OCI-LY7 (cell line): ENCODE data around the gene CMTR2. TPM values are rescaled to one million over a fixed set of nuclear protein-coding genes. Genes with fewer than 3 reads are reported as not detected.

Experiments used
- BruUV-seq: library from RNA; stranded (reverse); fragments of 400-500 nt; replicated peaks from 2 replicates; lab custom pipeline; 2021; lab: Mats Ljungman, UMichigan
- CTCF ChIA-PET: fragments of 300-600 bp; sonication (Branson Sonifier 250); formaldehyde crosslinking; loops from one replicate; lab custom pipeline; 2022; ENCODE audit warnings: antibody characterized with exemption; ENCODE audit not compliant: unreplicated experiment; lab: Charles Lee
- POLR2A ChIA-PET: fragments of 300-600 bp; sonication (Branson Sonifier 250); formaldehyde crosslinking; loops from one replicate; lab custom pipeline; 2022; ENCODE audit warnings: antibody characterized with exemption; lab: Charles Lee
- DNase-seq: peaks from one replicate; pipeline ENCODE4 v3.0.0-alpha.2; 2015; ENCODE audit warnings: low spot score
- H2AFZ ChIP-seq: fragments of 200-600 bp; sonication (generic), shearing (Covaris generic); 2 replicates; pipeline ENCODE4 v1.6.1; 2014; ENCODE audit warnings: mild to moderate bottlenecking, antibody characterized with exemption, low read length, moderate library complexity
- H3K27ac ChIP-seq: fragments of 200-600 bp; sonication (generic); 2 replicates; pipeline ENCODE4 v1.5.1; 2014; ENCODE audit warnings: mixed run types, low read depth, mild to moderate bottlenecking, moderate library complexity, low read length, inconsistent platforms; ENCODE audit not compliant: poor library complexity, severe bottlenecking
- H3K36me3 ChIP-seq: fragments of 200-600 bp; sonication (generic); 2 replicates; pipeline ENCODE4 v1.6.1; 2014; ENCODE audit warnings: mild to moderate bottlenecking, antibody characterized with exemption, low read length, moderate library complexity, mixed read lengths; ENCODE audit not compliant: insufficient read depth
- H3K4me1 ChIP-seq: fragments of 200-600 bp; sonication (generic); 2 replicates; pipeline ENCODE4 v1.5.1; 2014; ENCODE audit warnings: mild to moderate bottlenecking, low read length; ENCODE audit not compliant: insufficient read depth, poor library complexity, severe bottlenecking
- H3K4me2 ChIP-seq: fragments of 200-600 bp; sonication (generic); 2 replicates; pipeline ENCODE4 v1.6.1; 2014; ENCODE audit warnings: mild to moderate bottlenecking, low read length
- H3K4me3 ChIP-seq: fragments of 200-600 bp; sonication (generic); 2 replicates; pipeline ENCODE4 v1.5.1; 2014; ENCODE audit warnings: mild to moderate bottlenecking, low read depth, low read length; ENCODE audit not compliant: poor library complexity, severe bottlenecking
- H3K79me2 ChIP-seq: fragments of 200-600 bp; sonication (generic); 2 replicates; pipeline ENCODE4 v1.6.1; 2016; ENCODE audit warnings: low read depth, mild to moderate bottlenecking, low read length, moderate library complexity, mixed read lengths; ENCODE audit not compliant: insufficient read depth
- H3K9me2 ChIP-seq: fragments of 200-600 bp; sonication (generic); 2 replicates; pipeline ENCODE4 v1.6.1; 2016; ENCODE audit warnings: mild to moderate bottlenecking, low read length, mixed read lengths; ENCODE audit not compliant: insufficient read depth
- H3K9me3 ChIP-seq: fragments of 200-600 bp; sonication (generic); 2 replicates; pipeline ENCODE4 v1.6.1; 2014; ENCODE audit warnings: mild to moderate bottlenecking, mixed run types, low read length, mixed read lengths
- H4K20me1 ChIP-seq: fragments of 200-600 bp; sonication (generic); 2 replicates; pipeline ENCODE4 v1.6.1; 2014; ENCODE audit warnings: mild to moderate bottlenecking, antibody characterized with exemption, low read length, moderate library complexity, mixed read lengths; ENCODE audit not compliant: insufficient read depth
- EZH2phosphoT487 ChIP-seq: fragments of 200-600 bp; sonication (generic); IDR thresholded peaks from 2 replicates; pipeline ENCODE4 v1.6.1; 2018; ENCODE audit warnings: low read depth, borderline replicate concordance, mild to moderate bottlenecking, mixed run types, antibody characterized with exemption, low read length, moderate library complexity, mixed read lengths
- intact Hi-C: fragments of 100-400 bp; cut with micrococcal nuclease; formaldehyde crosslinking; loops from one replicate; pipeline ENCODE4 v1.10.0; 2022; ENCODE audit not compliant: unreplicated experiment
- total RNA-seq, 2 experiments: library from RNA; depleted of rRNA in 1 of 2; stranded (reverse); fragments of >200 nt in 1 of 2; shearing (Covaris generic) in 1 of 2; gene quantifications; 2 replicates each; pipeline ENCODE4 v1.2.3, GENCODE V29; 2014 to 2022
- TF ChIP-seq, protein P1 (sequence below): fragments of 200-600 bp; sonication (generic); conservative IDR thresholded peaks from 2 replicates; pipeline ENCODE4 v1.5.1; 2014; ENCODE audit warnings: mild to moderate bottlenecking, antibody characterized with exemption, low read length, moderate library complexity, mixed read lengths

The CMTR2 gene
- total RNA-seq, 2 experiments from 2014 or later = 10.4 to 10.9 TPM

DNA sequence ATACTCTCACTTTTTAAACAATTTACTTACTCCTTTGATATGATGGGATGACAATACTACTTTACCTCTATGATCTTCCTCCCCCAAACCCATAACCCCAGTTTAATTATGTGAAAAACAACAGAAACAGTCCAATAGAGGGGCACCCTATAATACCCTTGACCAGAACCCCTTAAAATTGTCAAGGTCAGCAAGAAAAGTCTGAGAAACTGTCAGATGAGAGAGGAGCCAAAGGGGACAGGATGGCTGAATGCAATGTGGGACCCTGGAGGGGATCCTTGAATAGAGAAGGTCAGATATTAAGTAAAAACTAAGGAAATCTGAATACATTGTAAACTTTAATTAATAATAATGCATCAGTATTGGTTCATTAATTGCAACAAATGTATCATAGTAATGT, 42.9 kb downstream of the CMTR2 start:
- Histone ChIP-seq H3K9me2 (no peaks in the 10 kb centered on the region), H2AFZ (no peak overlapping the region), H3K79me2 (no peaks in the 10 kb centered on the region), H3K4me3 (no peak overlapping the region), H3K4me1 (no peaks in the 10 kb centered on the region), H3K4me2 (no peak overlapping the region), H3K9me3 (no peaks in the 10 kb centered on the region), H3K27ac (no peak overlapping the region), H3K36me3 (no peaks in the 10 kb centered on the region), H4K20me1 (no peaks in the 10 kb centered on the region)
- TF ChIP-seq, protein P1, sequence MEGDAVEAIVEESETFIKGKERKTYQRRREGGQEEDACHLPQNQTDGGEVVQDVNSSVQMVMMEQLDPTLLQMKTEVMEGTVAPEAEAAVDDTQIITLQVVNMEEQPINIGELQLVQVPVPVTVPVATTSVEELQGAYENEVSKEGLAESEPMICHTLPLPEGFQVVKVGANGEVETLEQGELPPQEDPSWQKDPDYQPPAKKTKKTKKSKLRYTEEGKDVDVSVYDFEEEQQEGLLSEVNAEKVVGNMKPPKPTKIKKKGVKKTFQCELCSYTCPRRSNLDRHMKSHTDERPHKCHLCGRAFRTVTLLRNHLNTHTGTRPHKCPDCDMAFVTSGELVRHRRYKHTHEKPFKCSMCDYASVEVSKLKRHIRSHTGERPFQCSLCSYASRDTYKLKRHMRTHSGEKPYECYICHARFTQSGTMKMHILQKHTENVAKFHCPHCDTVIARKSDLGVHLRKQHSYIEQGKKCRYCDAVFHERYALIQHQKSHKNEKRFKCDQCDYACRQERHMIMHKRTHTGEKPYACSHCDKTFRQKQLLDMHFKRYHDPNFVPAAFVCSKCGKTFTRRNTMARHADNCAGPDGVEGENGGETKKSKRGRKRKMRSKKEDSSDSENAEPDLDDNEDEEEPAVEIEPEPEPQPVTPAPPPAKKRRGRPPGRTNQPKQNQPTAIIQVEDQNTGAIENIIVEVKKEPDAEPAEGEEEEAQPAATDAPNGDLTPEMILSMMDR = no peak
- no peak for TF ChIP-seq EZH2phosphoT487
- no peak for DNase-seq
- CTCF ChIA-PET = no interaction called here
- no TSS peak for BruUV-seq
- intact Hi-C loops = no loop called here
- POLR2A ChIA-PET = no interaction called here

DNA sequence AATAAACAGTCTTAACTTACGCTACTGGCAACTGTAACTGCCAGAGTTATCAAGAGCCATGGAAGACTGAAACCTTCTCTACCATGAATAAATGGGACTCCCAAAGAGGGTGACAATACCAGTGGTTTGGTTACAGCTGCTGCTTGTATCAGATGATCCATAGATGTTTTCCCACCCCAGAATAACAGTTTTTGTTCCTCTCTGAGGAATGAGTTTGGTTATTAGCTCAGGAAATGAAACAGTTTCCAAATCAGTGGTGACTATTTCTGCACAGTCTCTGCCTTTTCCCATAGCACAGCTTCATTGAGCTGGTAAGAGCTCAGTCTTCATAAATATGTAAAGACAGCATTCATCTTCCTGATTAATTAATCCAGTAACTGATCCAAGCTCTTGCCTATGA, 44.7 kb downstream of the CMTR2 start:
- Histone ChIP-seq H3K9me3 (no peaks in the 10 kb centered on the region), H3K4me3 (no peak overlapping the region), H3K36me3 (no peaks in the 10 kb centered on the region), H3K4me1 (no peaks in the 10 kb centered on the region), H4K20me1 (no peaks in the 10 kb centered on the region), H2AFZ (no peak overlapping the region), H3K4me2 (no peak overlapping the region), H3K9me2 (no peaks in the 10 kb centered on the region), H3K79me2 (no peaks in the 10 kb centered on the region), H3K27ac (no peak overlapping the region)
- ChIA-PET POLR2A (no interaction called here), CTCF (no interaction called here)
- intact Hi-C loops = no loop called here
- no TSS peak for BruUV-seq
- TF ChIP-seq, protein P1 = no peak
- no peak for TF ChIP-seq EZH2phosphoT487
- no peak for DNase-seq

DNA sequence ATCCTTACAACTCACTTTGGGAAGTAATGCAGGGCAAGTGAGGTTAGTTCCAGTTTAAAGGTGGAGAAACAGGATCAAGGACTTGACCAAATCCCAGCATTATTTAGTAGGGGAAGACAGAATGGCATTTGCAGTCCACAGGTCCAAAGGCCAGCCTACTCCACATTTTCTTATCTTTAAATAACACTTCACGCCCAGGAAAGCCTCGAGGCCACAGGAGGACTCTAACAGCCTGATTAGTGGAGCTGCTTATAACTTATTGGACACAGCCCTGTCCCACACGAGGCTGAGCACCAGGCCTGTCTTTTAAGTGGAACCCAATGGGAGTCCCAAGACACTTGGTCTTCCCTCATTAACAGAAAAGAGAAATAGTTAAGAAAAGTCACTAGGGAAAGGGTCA, 46.6 kb downstream of the CMTR2 start:
- Histone ChIP-seq H3K36me3 (no peaks in the 10 kb centered on the region), H3K4me2 (no peak overlapping the region), H3K4me3 (no peak overlapping the region), H4K20me1 (no peaks in the 10 kb centered on the region), H2AFZ (no peak overlapping the region), H3K79me2 (no peaks in the 10 kb centered on the region), H3K4me1 (no peaks in the 10 kb centered on the region), H3K9me2 (no peaks in the 10 kb centered on the region), H3K9me3 (no peaks in the 10 kb centered on the region), H3K27ac (no peak overlapping the region)
- no peak for DNase-seq
- no TSS peak for BruUV-seq
- POLR2A ChIA-PET = no interaction called here
- CTCF ChIA-PET = no interaction called here
- intact Hi-C loops = no loop called here
- TF ChIP-seq, protein P1 = no peak
- no peak for TF ChIP-seq EZH2phosphoT487
